ENCODE data around the gene ULK3. TPM values are rescaled to one million over a fixed set of nuclear protein-coding genes. Genes with fewer than 3 reads are reported as not detected.

The ULK3 gene
- total and polyA plus RNA-seq, 11 donors, result 22.6 to 39.3 (median 29.3) TPM

GRCh38 chr15:74857082-74857655 lies 14.2 kb upstream of the ULK3 start:
- Histone ChIP-seq H3K9me3 (no peaks in the 10 kb centered on the region), H3K36me3 (peaks cover 0 to 37% (median 21%) of the 10 kb centered on the region in 9 donors), H3K4me3 (no peak overlapping the region), H3K4me1 (peaks cover 0 to 46% (median 30%) of the 10 kb centered on the region in 12 donors), H3K27me3 (no peaks in the 10 kb centered on the region), H3K27ac (peak overlapping the region in 1 of 12 donors; percentile 17)
- WGBS, 4 donors, result 40 to 52% (median 48%) methylated on average over 5 of the region's 5 CpGs
- ATAC-seq, result peak in 2 of 4 donors; percentile 61 to 65
- no peak for TF ChIP-seq POLR2A (IDR thresholded peaks at IDR 0.05)
- TF ChIP-seq, protein P1, sequence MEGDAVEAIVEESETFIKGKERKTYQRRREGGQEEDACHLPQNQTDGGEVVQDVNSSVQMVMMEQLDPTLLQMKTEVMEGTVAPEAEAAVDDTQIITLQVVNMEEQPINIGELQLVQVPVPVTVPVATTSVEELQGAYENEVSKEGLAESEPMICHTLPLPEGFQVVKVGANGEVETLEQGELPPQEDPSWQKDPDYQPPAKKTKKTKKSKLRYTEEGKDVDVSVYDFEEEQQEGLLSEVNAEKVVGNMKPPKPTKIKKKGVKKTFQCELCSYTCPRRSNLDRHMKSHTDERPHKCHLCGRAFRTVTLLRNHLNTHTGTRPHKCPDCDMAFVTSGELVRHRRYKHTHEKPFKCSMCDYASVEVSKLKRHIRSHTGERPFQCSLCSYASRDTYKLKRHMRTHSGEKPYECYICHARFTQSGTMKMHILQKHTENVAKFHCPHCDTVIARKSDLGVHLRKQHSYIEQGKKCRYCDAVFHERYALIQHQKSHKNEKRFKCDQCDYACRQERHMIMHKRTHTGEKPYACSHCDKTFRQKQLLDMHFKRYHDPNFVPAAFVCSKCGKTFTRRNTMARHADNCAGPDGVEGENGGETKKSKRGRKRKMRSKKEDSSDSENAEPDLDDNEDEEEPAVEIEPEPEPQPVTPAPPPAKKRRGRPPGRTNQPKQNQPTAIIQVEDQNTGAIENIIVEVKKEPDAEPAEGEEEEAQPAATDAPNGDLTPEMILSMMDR (IDR thresholded peaks at IDR 0.05), result no peak
- no peak for DNase-seq
- intact Hi-C loops (cut with DNase I), result loop anchor here in 1 of 10 donors (5.0 kb wide), 1 partner anchor 45 kb away; no protein-coding TSS in a partner anchor

GRCh38 chr15:74856537-74856936 lies 13.6 kb upstream of the ULK3 start:
- Histone ChIP-seq H3K27me3 (no peaks in the 10 kb centered on the region), H3K9me3 (no peaks in the 10 kb centered on the region), H3K4me3 (no peak overlapping the region), H3K4me1 (peaks cover 0 to 46% (median 30%) of the 10 kb centered on the region in 12 donors), H3K27ac (no peak overlapping the region), H3K36me3 (peaks cover 0 to 43% (median 27%) of the 10 kb centered on the region in 9 donors)
- intact Hi-C loops (cut with DNase I), result loop anchor here in 1 of 10 donors (5.0 kb wide), 1 partner anchor 46 kb away; no protein-coding TSS in a partner anchor
- no peak for DNase-seq
- no peak for ATAC-seq
- no peak for TF ChIP-seq POLR2A (IDR thresholded peaks at IDR 0.05)
- TF ChIP-seq, protein P1 (IDR thresholded peaks at IDR 0.05), result no peak
- WGBS, 4 donors, result 98 to 100% (median 100%) methylated on average over 1 of the region's 1 CpG

GRCh38 chr15:74855857-74856256 lies 12.9 kb upstream of the ULK3 start:
- H3K27ac ChIP-seq, result no peak overlapping the region
- WGBS, 4 donors, result 68 to 80% (median 79%) methylated on average over 2 of the region's 2 CpGs
- H3K27me3 ChIP-seq, result no peaks in the 10 kb centered on the region
- no peak overlapping the region for H3K4me3 ChIP-seq
- intact Hi-C loops (cut with DNase I), result loop anchor here in 1 of 10 donors (5.0 kb wide), 1 partner anchor 46 kb away; no protein-coding TSS in a partner anchor
- peaks cover 0 to 44% (median 34%) of the 10 kb centered on the region in 9 donors for H3K36me3 ChIP-seq
- peak; percentile 31 to 64 (median 60) for ATAC-seq
- DNase-seq, result no peak
- TF ChIP-seq, protein P1 (IDR thresholded peaks at IDR 0.05), result no peak
- TF ChIP-seq POLR2A (IDR thresholded peaks at IDR 0.05), result no peak
- no peaks in the 10 kb centered on the region for H3K9me3 ChIP-seq
- peaks cover 0 to 46% (median 30%) of the 10 kb centered on the region in 12 donors for H3K4me1 ChIP-seq

DNA sequence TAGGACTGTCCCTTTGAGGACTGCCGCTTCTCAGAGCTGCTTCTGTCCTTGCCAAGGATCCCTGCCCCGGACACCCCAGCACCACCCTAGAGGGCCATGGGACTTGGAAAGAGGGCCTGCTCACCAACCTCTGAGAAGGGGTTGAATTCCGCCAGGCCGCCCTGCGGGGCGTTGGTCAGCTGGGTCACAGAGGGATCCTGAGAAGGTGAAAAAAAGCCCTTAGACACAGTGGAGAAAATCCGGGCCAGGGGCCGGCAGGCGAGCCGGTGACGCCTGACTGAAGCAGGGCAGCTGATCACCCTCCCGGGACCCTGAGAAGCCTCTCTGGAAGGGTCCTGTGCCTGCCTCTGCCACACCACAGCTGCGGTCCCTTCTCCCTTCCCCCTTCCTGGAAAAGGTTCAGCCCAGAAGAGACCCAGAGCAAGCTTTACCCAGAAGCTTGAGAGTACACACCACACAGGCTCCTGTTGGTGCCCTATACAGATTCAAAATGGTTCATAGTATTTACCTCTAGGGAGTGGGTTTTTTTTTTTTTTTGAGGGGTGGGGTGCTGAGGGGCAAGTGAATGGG lies 11.6 kb upstream of the ULK3 start:
- TF ChIP-seq, protein P1 (IDR thresholded peaks at IDR 0.05), result no peak
- no peak for TF ChIP-seq POLR2A (IDR thresholded peaks at IDR 0.05)
- H3K27me3 ChIP-seq, result no peaks in the 10 kb centered on the region
- DNase-seq, result no peak
- H3K4me1 ChIP-seq, result peaks cover 0 to 39% (median 25%) of the 10 kb centered on the region in 12 donors
- intact Hi-C loops (cut with DNase I), result loop anchor here in 1 of 10 donors (5.0 kb wide), 1 partner anchor 48 kb away; no protein-coding TSS in a partner anchor
- 96 to 98% (median 98%) methylated on average over 13 of the region's 13 CpGs for WGBS, 4 donors
- H3K4me3 ChIP-seq, result no peak overlapping the region
- peaks cover 3 to 55% (median 47%) of the 10 kb centered on the region in 9 donors for H3K36me3 ChIP-seq
- ATAC-seq, result no peak
- H3K27ac ChIP-seq, result no peak overlapping the region
- no peaks in the 10 kb centered on the region for H3K9me3 ChIP-seq

Data from heart left ventricle (tissue), 16 donors.